Activated T-cell treated with anti-CD3 and anti-CD28 coated beads for 4 hours (primary cell): ENCODE measurements around the gene CAD.

Source experiments
- DNase-seq: peaks from one replicate; pipeline ENCODE4 v3.0.0-alpha.2; 2020

Gene CAD

GRCh38 chr2:27284996-27285395 lies 67.8 kb downstream of the CAD start:
- no peak for DNase-seq

- no peak for DNase-seq
Observed at GRCh38 chr2:27285481-27285880, 68.3 kb downstream of the CAD start.

GRCh38 chr2:27288610-27289009 lies 71.4 kb downstream of the CAD start:
- no peak for DNase-seq

- DNase-seq, result no peak
Observed at GRCh38 chr2:27290549-27290948, 73.4 kb downstream of the CAD start.

GRCh38 chr2:27291865-27292264 lies 74.7 kb downstream of the CAD start:
- no peak for DNase-seq
